Measurements from ENCODE around the gene ATAD2B. TPM values are rescaled to one million over a fixed set of nuclear protein-coding genes. Genes with fewer than 3 reads are reported as not detected.

Gene ATAD2B
- total RNA-seq, 1 donor from 2014 or later = 24.3 TPM

DNA sequence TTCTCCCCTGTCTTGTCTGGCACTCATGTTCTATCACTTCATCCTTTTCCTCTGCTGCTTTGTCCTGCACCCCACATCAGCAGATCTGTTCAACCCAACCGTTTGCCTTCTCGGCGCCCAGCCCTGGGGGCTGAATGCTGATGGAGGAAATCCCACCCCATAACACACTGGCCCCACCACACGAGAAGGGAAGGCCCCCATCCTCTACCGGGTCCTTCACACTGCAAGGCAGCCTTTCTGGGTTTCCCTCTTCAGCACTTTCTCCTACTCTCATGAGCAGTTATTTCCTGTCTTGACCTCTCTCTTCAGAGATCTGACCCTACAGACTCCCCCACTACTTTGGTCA lies 227.4 kb downstream of the ATAD2B start:
- no peaks in the 10 kb centered on the region for H3K9me3 ChIP-seq
- no peak overlapping the region for H3K4me3 ChIP-seq
- H3K4me1 ChIP-seq = peaks cover 7% of the 10 kb centered on the region
- intact Hi-C loops (cut with DNase I) = no loop called here
- TF ChIP-seq, protein P1, sequence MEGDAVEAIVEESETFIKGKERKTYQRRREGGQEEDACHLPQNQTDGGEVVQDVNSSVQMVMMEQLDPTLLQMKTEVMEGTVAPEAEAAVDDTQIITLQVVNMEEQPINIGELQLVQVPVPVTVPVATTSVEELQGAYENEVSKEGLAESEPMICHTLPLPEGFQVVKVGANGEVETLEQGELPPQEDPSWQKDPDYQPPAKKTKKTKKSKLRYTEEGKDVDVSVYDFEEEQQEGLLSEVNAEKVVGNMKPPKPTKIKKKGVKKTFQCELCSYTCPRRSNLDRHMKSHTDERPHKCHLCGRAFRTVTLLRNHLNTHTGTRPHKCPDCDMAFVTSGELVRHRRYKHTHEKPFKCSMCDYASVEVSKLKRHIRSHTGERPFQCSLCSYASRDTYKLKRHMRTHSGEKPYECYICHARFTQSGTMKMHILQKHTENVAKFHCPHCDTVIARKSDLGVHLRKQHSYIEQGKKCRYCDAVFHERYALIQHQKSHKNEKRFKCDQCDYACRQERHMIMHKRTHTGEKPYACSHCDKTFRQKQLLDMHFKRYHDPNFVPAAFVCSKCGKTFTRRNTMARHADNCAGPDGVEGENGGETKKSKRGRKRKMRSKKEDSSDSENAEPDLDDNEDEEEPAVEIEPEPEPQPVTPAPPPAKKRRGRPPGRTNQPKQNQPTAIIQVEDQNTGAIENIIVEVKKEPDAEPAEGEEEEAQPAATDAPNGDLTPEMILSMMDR (IDR thresholded peaks at IDR 0.05) = no peak
- DNase-seq = no peak
- H3K27me3 ChIP-seq (ENCODE audit: low read depth) = no peaks in the 10 kb centered on the region
- H3K27ac ChIP-seq = no peak overlapping the region
- H3K36me3 ChIP-seq = peaks cover 25% of the 10 kb centered on the region
- ATAC-seq = no peak

DNA sequence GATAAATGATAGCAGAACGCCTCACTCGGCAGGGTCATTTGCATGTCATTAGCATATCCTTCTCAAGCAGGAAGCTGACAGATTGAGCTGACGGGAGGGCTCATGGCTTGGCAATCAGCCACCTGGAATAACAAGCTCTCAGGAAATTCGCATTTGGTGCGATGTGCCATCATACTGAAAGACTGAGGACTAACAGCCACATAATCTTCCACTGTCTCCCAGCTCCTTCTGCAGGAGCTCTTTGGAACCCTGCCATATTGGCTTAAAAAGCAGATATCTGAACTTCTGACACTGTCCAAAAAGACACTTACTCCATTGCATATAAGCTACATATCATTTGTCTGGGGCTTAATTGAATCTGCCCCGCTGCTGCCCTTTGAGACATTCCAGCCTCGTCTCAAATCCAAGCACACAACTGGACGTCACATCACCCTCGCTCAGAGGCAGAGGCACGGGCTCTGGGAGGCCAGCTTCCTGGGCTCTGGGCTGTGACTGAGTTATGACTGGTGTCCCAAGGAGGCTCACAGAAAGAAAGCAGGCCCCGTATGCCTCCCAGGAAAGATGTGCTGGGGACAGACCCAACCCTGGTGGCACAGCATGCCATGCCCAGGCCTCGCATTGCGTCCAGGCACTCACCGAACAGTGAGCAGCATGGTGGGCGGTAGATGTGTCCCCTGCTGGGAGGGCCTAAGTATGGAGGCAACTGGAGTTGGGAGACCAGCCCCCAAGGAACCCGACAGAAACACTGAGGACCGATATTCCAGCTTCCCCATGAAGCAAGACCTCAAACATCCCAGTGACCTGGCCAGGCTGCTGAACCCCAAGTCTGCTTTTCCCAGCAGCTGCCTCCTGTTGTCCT lies 228.0 kb downstream of the ATAD2B start:
- ATAC-seq (no peak), DNase-seq (no peak)
- TF ChIP-seq, protein P1 (IDR thresholded peaks at IDR 0.05) = no peak
- no peaks in the 10 kb centered on the region for H3K27me3 ChIP-seq (ENCODE audit: low read depth)
- H3K4me1 ChIP-seq = peaks cover 7% of the 10 kb centered on the region
- H3K27ac ChIP-seq = no peak overlapping the region
- H3K9me3 ChIP-seq = no peaks in the 10 kb centered on the region
- H3K4me3 ChIP-seq = no peak overlapping the region
- intact Hi-C loops (cut with DNase I) = no loop called here
- H3K36me3 ChIP-seq = peaks cover 25% of the 10 kb centered on the region

Other genes with a start within 250 kb of the ATAD2B start
- 14.1 TPM for gene UBXN2A, start 13.3 kb upstream of the ATAD2B start, total RNA-seq
- gene MFSD2B, start 83.0 kb upstream of the ATAD2B start, total RNA-seq = 0.38 TPM
- 10.5 TPM for gene WDCP, start 120.3 kb upstream of the ATAD2B start, total RNA-seq
- 16.4 TPM for gene FKBP1B, start 122.6 kb upstream of the ATAD2B start, total RNA-seq
- 65.5 TPM for gene SF3B6, start 149.2 kb upstream of the ATAD2B start, total RNA-seq
- gene TP53I3, start 157.7 kb upstream of the ATAD2B start, total RNA-seq = 34.4 TPM
- 1.7 TPM for gene PFN4, start 196.2 kb upstream of the ATAD2B start, total RNA-seq
- gene FAM228B, start 196.3 kb upstream of the ATAD2B start, total RNA-seq = 25.4 TPM
- 0.89 TPM for gene FAM228A, start 247.9 kb upstream of the ATAD2B start, total RNA-seq